Stimulated activated CD8-positive, alpha-beta memory T cell treated with anti-CD3 and anti-CD28 coated beads, Interleukin-2, amount 100 ng/mL, for 48 hours (primary cell): ENCODE data around the gene KCTD1.
"Not testable (repeated sequence)": the region's sequence is repeated elsewhere in the genome, so short reads cannot be mapped to it uniquely, and the experiment has no call there.

ENCODE experiments used
- DNase-seq, 2 donors: peaks; one replicate each; pipeline ENCODE4 v3.0.0-alpha.2; 2020; ENCODE audit warnings: low read depth in 2 of 2

KCTD1 gene

DNA sequence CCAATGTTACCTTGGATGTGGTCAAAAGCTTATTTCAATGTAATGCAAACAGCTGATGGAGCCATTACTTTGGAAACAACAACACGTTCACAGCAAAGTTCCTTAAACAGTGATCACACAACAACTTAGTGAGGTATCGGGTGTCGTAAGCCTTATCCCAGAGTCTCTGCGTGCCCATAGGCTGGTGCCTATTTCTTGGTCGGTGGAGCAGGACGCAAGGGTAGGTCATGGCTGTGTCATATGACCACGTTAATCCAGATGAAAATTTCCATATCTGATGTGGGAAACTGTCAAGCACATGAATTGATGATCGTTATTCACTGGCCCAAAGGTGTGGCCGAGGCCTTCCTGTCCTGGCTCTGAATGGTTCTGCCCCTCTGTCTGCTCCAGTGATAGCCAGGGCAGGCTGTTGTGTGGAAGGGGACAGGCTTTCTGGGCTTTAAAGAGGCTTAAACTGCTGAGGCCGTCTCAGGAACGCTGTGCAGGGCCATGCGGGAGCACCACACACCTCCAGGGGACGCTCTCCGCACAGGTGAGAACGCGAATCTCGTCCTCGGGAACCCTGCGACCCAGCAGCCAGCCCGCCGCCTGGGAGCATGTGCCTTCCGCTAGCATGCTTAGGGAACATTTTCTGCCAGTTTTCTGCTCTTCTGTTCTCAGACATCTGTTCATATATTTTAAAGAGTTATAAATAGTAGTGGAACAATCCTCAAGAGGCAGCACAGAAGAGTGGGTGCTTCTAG is 90.6 kb downstream of the KCTD1 start:
- no peak for DNase-seq

DNA sequence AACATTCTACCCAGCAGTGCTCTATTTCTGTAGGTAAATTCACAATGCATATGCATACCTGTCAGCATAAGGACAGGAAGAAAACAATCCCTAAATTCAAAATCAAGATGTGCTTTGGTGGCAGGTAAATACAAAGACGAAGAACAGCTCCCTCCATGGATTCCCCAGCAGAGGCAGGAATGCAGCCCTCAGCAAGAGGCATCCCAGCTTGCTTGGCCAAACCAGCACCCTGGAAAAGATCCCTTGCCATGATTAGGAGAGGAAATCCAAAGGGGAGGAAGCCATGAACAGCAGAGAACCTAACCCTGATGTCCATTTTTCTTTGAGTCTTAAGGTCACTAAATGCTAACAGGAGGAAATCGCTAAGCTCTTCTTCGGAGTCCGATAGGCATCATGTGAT is 91.2 kb downstream of the KCTD1 start:
- no peak for DNase-seq

DNA sequence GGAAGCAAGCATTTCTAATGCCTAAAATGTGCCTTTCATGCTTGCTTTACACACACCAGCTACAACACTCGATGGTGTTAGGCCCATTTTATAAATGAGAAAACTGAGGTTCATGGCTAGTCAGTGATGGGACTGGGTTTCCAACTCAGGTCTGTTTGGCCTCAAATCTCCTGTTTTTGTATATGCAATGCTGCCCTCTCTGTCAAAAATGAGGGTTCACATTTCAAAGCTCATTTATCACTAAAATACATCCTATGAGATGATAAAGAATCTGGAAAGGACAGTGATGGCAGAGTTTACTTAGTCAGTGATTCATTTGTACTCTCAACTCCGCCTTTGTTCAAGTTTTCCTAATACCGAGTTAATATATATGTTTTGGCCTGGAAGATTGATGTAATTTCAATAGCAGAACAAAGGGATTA is 92.3 kb downstream of the KCTD1 start:
- no peak for DNase-seq

DNA sequence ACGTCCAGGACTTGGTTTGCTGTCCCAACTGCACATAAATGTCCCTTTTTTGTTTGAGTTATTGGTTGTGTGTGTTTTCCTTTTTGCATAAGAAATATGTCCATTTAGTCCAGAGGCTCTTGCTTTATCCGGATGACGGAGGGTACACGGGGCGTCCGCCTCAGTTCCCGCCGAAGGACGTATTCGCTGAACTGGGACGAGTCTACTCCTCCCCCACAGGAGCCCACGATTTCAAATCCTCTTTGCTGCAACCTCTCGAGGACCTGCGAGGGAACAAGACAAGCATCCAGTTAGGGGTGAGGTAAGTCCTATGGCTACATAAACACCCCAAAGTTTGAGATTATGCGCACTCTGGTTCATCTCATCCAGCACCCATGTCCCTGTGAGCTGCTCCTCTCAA is 92.7 kb downstream of the KCTD1 start:
- DNase-seq: no peak

DNA sequence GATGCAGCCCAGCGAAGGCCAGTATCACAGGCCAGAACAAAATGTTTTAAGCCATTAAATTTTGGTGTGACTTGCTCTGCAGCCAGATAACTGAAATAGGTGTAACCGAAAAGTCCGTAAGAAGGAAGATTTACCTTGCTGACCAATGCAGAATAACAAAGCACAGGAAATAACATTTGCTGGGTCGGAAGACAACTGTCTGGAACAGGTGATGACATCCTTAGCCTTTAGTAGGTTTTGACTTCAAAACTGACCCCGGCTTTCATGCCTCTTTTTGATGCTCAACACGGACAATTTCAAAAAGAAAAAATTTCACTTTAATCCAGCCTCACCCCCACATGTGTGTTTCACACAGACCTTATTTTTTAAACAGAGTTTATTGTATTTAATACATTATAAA is 93.7 kb downstream of the KCTD1 start:
- no peak for DNase-seq

DNA sequence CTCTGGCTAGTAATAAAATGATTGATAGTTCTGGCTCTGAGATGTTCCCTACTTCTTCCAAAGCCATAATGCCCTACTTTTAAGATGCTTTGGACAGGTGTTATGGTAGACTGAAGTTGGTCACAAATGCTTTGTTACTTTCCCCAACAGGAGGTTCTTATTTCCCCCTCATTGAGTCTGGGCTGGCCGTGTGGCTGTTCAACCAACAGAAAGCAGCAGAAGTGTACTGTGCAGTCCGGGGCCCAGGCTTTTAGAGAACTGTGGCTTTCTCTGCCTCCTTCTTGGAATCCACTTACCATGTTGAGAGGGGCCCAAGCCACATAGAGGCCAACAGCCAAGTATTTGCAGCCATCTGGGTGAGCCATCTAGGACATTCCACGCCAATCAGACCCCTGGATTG is 94.2 kb downstream of the KCTD1 start:
- no peak for DNase-seq

DNA sequence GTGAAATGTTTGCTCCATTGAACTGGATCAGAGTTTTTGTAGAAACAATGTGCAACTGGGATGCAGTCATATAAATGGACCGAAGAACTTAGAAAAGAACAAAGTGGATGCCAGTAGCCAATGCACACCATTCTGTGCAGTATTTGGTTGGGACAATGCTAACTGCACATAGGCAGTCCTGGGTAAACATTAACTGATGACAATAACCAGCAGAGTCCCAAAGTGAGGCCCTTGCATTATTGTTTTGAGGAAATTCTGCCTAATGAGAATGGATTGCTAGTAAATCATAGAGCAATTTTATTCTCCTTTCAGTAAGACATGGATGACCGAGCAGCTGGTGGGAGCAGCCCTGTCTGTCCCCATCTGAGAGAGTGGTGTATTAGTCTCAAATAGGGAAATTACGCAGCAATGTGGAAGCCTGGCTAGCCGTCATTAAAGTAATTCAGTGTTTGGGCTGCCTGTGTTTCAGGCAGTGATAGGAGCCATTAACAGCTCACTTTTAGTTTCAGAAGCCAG is 94.9 kb downstream of the KCTD1 start:
- DNase-seq: no peak

DNA sequence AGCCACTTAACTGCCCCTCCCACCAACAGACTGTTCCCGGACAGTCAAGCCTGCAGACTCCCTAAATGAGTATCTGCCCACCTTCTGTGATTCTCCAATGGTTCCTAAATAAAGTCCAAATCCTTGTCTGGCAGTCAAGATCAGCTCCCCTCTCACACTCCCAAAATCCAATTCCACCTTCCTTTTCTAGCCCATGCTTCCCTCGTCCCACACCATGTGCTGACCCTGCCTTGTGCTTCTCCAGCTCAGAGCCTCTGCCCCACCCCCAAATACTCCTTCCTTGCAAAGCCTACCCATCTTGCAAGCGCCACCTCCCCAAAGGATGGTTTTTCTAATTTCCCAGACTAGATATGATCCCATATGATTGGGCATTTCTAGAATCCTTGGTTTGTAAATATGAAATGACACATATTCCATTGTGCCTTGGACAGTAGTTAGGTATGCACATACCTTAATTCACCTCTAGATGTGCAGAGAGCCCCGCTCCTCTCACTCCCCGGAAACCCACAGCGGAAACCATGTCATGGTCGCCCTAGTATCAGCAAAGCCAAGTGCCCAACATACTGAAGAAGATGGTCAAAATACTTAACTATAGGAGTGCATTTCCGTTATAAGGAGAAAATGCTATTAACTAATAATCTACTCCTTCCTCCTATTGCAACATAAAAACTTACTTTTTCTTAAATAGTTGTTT is 97.2 kb downstream of the KCTD1 start:
- no peak for DNase-seq

DNA sequence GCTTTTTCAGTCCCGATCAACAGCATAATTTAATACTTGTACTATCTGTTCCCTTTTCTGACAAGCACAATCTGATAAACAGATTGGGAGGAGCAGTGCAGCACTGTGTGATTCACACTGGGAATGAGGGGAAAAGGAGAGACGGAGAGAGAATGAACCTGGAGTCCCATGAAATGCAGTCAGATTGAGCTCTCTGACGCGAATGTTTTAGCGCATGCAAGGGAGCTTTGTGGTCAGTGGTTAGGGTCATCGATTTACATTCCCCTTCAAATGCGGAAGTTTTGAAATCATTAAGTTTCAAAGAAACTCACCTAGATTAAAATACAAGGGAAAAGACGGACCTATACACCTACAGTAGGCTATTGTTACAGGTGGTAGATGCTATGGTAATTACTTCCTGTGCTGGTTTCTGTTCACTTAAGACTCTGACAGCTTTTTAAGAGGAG is 99.6 kb downstream of the KCTD1 start:
- no peak for DNase-seq

DNA sequence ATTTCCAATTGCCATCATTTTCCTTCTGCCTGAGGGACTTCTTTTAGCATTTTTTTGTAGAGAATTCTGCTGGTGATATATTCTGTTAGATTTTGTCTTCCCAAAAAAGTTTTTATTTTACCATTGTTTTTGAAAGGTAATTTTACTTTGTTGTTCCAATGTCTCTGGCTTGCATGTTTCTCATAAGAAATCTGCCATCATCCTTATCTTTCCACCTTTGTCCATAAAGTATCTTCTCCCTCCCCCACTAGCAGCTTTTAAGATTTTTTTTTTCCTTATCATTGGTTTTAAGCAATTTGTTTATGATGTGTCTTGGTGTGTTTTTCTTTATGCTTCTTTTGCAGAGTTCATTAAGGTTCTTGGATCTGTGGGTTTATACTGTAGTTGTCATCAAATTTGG is 104.5 kb downstream of the KCTD1 start:
- DNase-seq: no peak

DNA sequence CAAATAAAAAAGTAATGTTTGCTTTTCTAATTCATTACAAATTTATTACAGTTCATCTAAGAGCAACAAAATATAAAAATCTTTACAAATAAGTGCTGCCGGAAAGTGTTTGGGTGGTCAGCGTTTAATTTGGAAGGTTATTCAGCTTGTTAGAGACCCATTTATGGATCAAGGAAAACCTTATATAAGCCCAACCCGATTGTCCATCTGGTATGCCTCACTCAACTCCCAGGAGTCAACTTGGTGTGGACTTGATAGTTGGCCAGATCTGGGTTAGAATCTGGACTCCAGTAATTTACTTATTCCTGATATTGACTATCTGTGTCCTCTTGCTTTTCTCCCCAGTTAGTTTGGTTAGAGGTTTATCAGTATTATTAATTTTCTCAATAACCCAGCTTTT is 106.2 kb downstream of the KCTD1 start:
- no peak for DNase-seq

DNA sequence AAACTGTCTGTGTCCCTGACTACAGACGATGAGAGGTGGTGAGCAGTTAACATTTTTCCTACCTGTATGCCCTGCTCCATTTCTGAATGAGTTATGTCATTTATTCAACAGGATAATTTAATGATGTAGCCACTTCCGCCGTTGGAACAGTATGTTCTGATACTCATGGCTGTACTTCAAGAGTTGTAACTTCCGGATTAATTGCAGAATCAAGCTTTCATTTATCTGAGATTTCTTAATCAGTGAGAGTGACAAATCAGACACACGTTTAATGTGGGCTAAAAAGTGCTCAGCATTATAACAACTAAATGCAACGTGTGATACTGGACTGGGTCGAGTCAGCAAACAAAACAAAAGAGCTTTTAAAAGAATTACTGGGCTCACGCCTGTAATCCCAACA is 107.7 kb downstream of the KCTD1 start:
- no peak for DNase-seq

DNA sequence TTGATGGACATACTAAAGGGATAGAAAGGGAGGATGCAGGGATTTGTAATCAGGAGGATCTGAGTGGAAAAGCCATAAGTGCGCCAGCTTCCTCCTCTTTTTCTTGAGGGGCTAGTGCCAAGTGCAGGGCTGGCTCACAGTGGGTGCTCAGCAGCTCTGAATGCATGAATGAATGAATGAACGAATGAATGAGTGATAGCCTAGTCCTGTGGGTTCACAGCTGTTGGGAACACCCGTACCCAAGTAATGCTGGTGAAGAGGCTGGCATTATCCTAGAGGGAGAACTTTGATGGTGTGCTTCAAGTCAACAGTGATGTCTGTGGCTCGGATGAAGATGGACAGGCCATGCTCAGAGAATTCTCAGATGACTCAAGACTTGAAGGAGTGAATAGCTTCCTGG is 108.8 kb downstream of the KCTD1 start:
- no peak for DNase-seq

DNA sequence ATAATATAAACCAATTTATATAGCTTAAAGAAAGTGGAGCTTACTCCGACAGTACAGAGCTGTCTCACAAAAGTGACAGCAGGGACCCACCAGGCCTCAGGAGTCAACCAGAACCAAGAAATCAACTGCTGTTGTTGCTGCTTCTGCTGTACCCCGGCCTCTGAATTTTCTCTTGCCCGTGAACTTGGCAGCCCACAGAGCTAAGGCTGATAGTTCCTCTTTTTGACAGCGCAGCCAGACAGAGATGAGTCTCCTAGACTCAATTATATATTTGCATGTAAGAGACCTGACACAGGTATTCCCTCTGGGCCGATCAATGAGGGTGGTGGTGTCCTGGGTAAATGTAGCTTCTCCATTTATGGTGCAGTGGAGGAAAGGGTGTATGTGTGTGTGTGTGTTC is 109.4 kb downstream of the KCTD1 start:
- no peak for DNase-seq

DNA sequence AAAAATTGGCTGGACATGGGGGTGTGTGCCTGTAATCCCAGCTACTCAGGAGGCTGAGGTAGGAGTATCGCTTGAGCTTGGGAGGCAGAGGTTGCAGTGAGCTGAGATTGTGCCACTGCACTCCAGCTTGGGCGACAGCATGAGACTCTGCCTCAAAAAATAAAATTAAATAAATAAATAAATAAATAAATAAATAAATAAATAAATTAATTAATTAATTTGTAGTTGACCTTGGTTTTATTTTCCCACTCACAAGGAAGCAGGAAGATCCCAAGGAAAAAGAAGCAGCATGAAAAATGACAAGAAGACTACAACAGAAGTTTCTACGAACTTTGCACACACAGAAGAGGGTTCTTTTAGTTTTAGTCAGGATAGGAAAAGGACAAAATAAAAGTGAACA is 110.7 kb downstream of the KCTD1 start:
- not testable (repeated sequence) for DNase-seq

DNA sequence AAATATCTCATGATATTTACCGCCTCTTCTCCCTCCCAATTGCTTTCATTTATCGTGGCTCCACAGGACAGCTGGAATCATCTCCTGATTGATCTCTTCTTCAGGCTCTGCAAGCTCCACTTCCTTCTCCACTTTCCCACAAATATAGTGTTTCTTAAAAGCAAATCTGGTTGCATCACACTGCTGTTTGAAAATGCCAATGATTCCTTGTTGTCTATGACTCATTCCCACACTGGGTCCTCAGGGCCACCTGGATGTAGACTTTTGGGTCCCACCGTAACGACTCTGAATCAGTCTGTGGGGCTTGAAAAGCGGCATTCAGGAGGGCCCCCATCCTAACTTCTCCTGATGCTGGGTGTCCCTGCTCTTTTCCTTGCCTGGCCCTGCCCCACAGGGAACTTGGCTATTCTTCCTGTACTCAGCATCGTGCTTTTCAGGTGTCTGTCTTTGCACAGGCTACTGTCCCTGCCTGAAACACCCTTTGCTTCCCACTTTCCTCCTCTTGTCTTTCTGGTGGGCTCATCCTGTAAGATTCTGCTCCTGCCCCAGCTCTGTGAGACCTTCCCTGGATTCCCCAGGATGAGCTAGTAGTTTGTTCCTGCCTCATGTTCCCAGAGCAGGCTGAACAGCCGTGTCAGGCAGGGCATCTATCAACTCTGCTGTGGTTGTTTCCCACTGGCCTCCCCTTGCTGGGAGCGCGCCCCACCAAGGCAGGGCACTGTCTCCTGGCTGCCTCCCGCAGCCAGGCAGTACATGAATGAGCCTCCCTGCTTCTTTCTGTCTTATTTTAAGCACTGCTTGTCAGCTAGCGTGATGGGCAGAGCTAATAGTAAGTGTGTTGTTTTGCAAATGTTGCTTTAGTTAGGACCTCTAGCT is 111.9 kb downstream of the KCTD1 start:
- no peak for DNase-seq

DNA sequence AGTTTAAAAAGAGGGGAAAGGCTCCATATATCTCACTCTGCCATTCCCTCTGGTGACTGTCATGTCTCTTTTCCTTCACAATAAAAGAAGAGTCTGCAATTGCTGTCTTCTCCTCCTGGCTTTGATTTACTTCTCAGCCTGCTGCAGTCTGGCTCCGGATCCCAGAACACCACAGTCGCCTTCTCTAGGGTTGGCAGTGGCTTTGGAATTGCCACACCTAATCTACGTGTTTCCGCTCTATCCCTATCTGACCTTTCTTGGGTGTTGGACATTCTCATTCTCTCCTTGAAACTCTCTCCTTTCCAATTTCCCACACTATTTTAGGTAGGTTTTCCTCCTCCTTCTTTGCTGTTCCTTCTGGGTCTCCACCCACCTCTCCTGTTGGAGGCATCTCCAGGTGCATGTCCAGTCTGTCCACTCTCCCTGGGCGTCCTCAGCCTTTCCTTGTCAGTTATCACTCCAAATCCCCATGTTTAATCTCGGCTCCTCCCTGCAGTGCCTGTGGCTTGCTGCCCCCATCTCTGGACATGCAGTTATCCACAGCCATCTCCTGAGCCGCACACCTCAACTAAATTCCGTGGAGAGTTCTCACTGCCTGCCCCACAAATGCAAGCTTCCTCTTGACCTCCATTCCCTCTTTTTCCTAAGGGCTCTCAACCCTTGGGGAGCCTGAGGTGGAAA is 112.8 kb downstream of the KCTD1 start:
- no peak for DNase-seq

DNA sequence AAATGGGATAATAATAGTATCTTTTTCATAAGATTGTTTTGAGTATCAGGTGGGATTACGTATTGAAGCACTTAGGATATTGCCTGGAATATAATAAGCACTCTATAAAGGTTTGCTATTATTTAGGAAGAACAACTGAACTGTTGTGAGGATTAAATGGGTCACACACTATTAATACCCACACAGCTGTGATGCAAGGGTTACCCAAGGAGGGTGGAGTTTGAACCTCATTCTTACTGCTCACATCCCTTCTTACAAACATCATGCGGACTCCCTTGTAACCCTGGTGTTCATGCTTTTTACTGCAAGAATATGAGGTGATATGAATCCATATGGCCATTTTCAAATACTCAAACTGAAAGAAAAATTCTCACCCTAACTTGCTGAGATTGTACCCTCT is 113.5 kb downstream of the KCTD1 start:
- no peak for DNase-seq

DNA sequence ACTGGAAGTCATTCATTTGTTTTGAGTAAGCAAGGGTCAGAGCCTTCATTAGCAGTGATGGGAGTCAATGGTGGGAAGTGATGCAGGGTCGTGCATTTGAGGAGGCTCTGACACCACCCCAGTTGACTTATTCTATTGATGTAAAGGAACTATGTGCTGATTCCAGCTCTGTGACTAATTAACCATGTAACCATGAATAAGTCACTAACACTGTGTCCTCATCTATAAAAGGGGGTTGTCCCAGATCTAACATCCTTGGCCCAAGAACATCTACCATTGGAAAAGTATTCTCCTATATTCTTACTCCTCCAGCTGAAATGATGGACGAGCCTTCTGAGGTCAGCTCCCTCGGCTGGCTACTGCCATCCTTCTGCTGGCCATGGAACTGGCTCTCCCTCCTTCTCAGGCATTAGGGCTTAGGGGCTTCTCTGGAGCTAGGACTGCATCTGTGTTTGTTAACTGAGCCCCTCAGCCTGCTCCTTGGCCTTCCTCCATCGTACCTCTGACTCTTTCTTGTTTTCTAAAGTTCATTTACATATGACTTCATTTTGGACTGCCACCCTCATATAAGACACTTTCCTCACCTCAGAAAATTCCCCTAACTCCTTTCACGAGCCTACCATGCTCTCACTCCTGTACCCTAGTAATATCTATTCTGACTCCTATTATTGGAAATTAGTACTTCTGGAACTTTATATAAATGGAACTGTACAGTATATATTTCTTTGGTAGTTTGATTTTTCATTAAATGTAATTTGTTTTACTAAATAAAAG is 115.5 kb downstream of the KCTD1 start:
- DNase-seq: no peak

DNA sequence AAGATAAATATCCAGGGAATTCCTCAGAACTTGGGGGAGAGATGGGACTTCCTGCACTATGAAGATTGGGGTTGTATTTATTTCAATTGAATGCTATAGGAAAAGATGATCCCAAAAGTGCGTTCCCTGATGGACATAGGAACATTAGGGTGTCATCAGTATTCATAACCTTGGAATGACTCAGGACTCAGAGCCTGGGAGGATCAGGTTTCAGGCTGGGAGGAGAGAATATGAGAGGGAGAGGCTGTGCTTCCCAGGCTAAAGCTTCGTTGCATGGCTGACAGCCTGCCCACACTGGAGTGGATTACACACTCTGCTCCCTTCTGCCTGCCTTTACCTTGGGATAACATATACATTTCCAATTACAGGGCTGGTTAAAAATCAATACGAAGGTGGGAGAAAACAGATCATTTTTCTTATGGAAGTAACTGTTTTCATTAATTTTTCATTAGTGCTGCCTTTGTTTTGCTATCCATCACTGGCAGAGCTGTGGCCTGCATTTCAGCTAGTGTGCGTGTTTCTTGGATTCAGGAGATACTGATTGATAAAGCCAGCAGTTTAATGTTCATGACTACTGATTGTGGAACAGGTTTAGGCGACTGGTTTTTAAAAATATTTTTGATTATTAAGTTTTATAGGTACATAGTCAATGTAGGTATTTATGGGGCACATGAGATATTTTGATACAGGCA is 118.7 kb downstream of the KCTD1 start:
- DNase-seq: no peak
